Fibroblast of skin of left quadriceps (primary cell): ENCODE results near the gene TRAF2.

ENCODE experiments used
- DNase-seq, 2 experiments: peaks; one replicate each; pipeline ENCODE4 v3.0.0-alpha.2; 2013; ENCODE audit warnings: low read depth in 2 of 2

TRAF2 gene

GRCh38 chr9:136847088-136847825 is 39.1 kb upstream of the TRAF2 start:
- peak; percentile 44 for DNase-seq

- peak; percentile 43 to 55 for DNase-seq
These were observed 38.4 kb upstream of the TRAF2 start for GRCh38 chr9:136847826-136848392.

- peak in 1 of 2 experiments; percentile 16 for DNase-seq
These were observed 37.8 kb upstream of the TRAF2 start for GRCh38 chr9:136848393-136849037.

GRCh38 chr9:136849038-136849959 is 37.0 kb upstream of the TRAF2 start, which contains the start of gene PHPT1:
PHPT1 (plus strand) TSS chr9:136849409; CDS start chr9:136849431, 22 bp downstream.
- DNase-seq = peak; percentile 98

GRCh38 chr9:136849960-136850865 is 36.1 kb upstream of the TRAF2 start:
- DNase-seq = no peak

- DNase-seq = no peak
These were observed 35.2 kb upstream of the TRAF2 start for GRCh38 chr9:136850866-136851775.

- no peak for DNase-seq
These were observed 34.2 kb upstream of the TRAF2 start, which contains the start of gene MAMDC4 for GRCh38 chr9:136851941-136852663. MAMDC4 (plus strand) TSS chr9:136852346; CDS start chr9:136852417, 71 bp downstream.

- DNase-seq = no peak
These were observed 33.4 kb upstream of the TRAF2 start for GRCh38 chr9:136852664-136853595.

- no peak for DNase-seq
These were observed 32.7 kb upstream of the TRAF2 start for GRCh38 chr9:136853596-136854112.

GRCh38 chr9:136854113-136854841 is 32.0 kb upstream of the TRAF2 start:
- DNase-seq = no peak

GRCh38 chr9:136854842-136855460 is 31.4 kb upstream of the TRAF2 start:
- DNase-seq = no peak

GRCh38 chr9:136855461-136856078 is 30.7 kb upstream of the TRAF2 start:
- no peak for DNase-seq

- no peak for DNase-seq
These were observed 30.2 kb upstream of the TRAF2 start for GRCh38 chr9:136856079-136856476.

- DNase-seq = no peak
These were observed 29.7 kb upstream of the TRAF2 start for GRCh38 chr9:136856541-136857141.

GRCh38 chr9:136857166-136857565 is 29.1 kb upstream of the TRAF2 start:
- DNase-seq = no peak
